A673 (cell line): ENCODE data around the gene NFKBIZ.

Experiments used
- EZH2 ChIP-seq: fragments of 200-600 bp; sonication (generic); IDR thresholded peaks from 2 replicates; pipeline ENCODE4 v1.6.1; 2017; ENCODE audit warnings: borderline replicate concordance, low read depth, mild to moderate bottlenecking, mixed read lengths, antibody characterized with exemption, low read length; ENCODE audit not compliant: poor library complexity, severe bottlenecking
- TF ChIP-seq, protein P1 (sequence below): fragments of 300-800, 200-600 bp; sonication (generic); conservative IDR thresholded peaks from 2 replicates; pipeline ENCODE4 v1.5.1; 2017; ENCODE audit warnings: low read depth, mild to moderate bottlenecking, antibody characterized with exemption, low read length, moderate library complexity, mixed read lengths

DNA sequence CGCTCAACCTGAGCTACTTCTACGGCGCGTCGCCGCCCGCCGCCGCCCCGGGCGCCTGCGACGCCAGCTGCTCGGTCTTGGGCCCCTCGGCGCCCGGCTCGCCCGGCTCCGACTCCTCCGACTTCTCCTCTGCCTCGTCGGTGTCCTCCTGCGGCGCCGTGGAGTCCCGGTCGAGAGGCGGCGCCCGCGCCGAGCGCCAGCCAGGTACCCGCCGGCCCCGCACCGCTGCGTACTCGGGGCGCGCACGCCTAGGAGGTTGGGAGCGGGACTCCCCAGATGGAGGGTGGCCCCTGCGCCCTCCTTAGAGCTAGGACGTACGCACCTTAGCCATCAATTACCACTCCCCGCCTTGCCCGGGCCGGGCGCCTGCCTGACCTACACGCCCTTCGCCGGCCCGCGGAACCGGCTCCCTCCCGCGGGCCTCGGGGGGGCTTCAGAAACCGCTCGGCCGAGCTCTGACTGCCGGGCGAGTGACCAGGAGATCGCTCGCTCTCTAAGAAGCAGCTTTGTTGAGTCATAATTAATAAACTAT lies 466 bp downstream of the NFKBIZ start:
- TF ChIP-seq, protein P1, sequence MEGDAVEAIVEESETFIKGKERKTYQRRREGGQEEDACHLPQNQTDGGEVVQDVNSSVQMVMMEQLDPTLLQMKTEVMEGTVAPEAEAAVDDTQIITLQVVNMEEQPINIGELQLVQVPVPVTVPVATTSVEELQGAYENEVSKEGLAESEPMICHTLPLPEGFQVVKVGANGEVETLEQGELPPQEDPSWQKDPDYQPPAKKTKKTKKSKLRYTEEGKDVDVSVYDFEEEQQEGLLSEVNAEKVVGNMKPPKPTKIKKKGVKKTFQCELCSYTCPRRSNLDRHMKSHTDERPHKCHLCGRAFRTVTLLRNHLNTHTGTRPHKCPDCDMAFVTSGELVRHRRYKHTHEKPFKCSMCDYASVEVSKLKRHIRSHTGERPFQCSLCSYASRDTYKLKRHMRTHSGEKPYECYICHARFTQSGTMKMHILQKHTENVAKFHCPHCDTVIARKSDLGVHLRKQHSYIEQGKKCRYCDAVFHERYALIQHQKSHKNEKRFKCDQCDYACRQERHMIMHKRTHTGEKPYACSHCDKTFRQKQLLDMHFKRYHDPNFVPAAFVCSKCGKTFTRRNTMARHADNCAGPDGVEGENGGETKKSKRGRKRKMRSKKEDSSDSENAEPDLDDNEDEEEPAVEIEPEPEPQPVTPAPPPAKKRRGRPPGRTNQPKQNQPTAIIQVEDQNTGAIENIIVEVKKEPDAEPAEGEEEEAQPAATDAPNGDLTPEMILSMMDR: 0 out of 2 replicates have a peak, but pooled peaks have one; percentile 16
- no peak for TF ChIP-seq EZH2
